Panc1 (cell line): ENCODE results near the gene GCK.

Source experiments
- POLR2AphosphoS5 ChIP-seq: IDR thresholded peaks from 2 replicates; pipeline ENCODE4 v1.6.1; 2012; ENCODE audit warnings: mild to moderate bottlenecking, low read depth, low read length, moderate library complexity
- SIN3A ChIP-seq: IDR thresholded peaks from 2 replicates; pipeline ENCODE4 v1.6.1; 2012; ENCODE audit warnings: low read depth, mild to moderate bottlenecking, low read length, moderate library complexity, borderline replicate concordance; ENCODE audit not compliant: insufficient read depth
- TCF7L2 ChIP-seq: IDR thresholded peaks from 2 replicates; pipeline ENCODE4 v1.6.1; 2011; ENCODE audit warnings: mild to moderate bottlenecking, low read depth, low read length, inconsistent platforms
- TF ChIP-seq, protein P1 (sequence below): fragments of 450-650 bp; IDR thresholded peaks from 2 replicates; pipeline ENCODE4 v1.5.1; 2017; ENCODE audit warnings: mild to moderate bottlenecking
- TF ChIP-seq, protein P2 (sequence below), 2 experiments: IDR thresholded peaks; 2 replicates each; pipeline ENCODE4 v1.6.1; 2011 to 2012; ENCODE audit warnings: low read depth in 2 of 2, control low read depth in 1 of 2, low read length in 1 of 2, mild to moderate bottlenecking in 1 of 2, moderate library complexity in 1 of 2; ENCODE audit not compliant: insufficient read depth in 1 of 2

DNA sequence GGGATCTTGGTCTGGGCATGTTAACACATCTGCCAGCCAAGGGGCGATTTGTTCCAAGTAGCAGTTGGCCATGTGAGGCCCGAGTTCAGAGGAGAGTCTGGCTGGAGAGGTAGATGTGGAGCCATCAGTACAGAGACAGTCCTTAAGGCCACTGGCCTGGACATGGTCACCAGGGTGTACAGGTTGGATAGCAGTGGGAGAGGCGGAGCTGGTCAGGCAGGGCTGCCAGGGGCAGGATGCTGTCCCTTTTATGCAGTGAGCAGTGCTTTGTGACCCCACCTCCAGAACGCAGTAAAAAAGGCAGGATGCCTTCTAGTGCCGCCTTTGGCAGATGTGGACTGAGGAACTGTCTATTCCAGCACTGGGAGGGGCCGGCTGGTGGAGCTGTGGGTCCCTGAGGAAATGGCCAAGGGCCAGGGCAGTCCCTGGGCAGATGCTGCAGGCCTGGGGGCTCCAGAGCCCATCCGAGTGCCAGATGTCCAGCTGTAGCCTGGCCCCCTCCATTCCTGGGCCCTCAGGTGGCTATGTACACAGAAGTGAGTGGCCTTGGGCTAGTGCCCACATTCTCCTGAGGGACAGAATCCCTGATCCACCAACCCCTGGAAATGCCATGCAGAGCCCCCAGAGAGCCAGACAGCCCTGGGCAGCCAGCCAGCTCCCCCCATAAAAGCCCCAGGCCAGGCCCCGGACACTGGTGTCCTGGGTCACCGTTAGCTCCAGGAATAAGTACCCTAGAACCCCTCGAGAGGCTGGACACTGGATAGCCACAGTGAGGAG is 31.0 kb downstream of the GCK start:
- TF ChIP-seq, protein P1, sequence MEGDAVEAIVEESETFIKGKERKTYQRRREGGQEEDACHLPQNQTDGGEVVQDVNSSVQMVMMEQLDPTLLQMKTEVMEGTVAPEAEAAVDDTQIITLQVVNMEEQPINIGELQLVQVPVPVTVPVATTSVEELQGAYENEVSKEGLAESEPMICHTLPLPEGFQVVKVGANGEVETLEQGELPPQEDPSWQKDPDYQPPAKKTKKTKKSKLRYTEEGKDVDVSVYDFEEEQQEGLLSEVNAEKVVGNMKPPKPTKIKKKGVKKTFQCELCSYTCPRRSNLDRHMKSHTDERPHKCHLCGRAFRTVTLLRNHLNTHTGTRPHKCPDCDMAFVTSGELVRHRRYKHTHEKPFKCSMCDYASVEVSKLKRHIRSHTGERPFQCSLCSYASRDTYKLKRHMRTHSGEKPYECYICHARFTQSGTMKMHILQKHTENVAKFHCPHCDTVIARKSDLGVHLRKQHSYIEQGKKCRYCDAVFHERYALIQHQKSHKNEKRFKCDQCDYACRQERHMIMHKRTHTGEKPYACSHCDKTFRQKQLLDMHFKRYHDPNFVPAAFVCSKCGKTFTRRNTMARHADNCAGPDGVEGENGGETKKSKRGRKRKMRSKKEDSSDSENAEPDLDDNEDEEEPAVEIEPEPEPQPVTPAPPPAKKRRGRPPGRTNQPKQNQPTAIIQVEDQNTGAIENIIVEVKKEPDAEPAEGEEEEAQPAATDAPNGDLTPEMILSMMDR = no peak
- no peak for TF ChIP-seq SIN3A
- no peak for TF ChIP-seq POLR2AphosphoS5
- TF ChIP-seq, protein P2, sequence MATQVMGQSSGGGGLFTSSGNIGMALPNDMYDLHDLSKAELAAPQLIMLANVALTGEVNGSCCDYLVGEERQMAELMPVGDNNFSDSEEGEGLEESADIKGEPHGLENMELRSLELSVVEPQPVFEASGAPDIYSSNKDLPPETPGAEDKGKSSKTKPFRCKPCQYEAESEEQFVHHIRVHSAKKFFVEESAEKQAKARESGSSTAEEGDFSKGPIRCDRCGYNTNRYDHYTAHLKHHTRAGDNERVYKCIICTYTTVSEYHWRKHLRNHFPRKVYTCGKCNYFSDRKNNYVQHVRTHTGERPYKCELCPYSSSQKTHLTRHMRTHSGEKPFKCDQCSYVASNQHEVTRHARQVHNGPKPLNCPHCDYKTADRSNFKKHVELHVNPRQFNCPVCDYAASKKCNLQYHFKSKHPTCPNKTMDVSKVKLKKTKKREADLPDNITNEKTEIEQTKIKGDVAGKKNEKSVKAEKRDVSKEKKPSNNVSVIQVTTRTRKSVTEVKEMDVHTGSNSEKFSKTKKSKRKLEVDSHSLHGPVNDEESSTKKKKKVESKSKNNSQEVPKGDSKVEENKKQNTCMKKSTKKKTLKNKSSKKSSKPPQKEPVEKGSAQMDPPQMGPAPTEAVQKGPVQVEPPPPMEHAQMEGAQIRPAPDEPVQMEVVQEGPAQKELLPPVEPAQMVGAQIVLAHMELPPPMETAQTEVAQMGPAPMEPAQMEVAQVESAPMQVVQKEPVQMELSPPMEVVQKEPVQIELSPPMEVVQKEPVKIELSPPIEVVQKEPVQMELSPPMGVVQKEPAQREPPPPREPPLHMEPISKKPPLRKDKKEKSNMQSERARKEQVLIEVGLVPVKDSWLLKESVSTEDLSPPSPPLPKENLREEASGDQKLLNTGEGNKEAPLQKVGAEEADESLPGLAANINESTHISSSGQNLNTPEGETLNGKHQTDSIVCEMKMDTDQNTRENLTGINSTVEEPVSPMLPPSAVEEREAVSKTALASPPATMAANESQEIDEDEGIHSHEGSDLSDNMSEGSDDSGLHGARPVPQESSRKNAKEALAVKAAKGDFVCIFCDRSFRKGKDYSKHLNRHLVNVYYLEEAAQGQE (IDR thresholded peaks at IDR 0.05; ENCODE audit: insufficient read depth in 1 of 2, low read depth in 2 of 2, low read length in 1 of 2) = no peak
- TF ChIP-seq TCF7L2 = no peak
